RWPE2 (cell line): ENCODE data around the gene DNAH7.

ENCODE experiments used
- ATAC-seq: fragments of 200-7000 bp; cut with Tn5 transposase; 3 replicates; pipeline ENCODE4 v1.9.1; 2021; ENCODE audit warnings: low read depth
- DNase-seq: peaks from one replicate; pipeline ENCODE4 v3.0.0-alpha.2; 2020; ENCODE audit warnings: low spot score
- H3K27ac ChIP-seq: fragments of 450-650 bp; 2 replicates; pipeline ENCODE4 v1.5.1; 2017; ENCODE audit warnings: mild to moderate bottlenecking; ENCODE audit not compliant: poor library complexity, severe bottlenecking
- H3K27me3 ChIP-seq: fragments of 250-450 bp; sonication (Bioruptor Pico); 2 replicates; pipeline ENCODE4 v1.5.1; 2021; ENCODE audit warnings: mild to moderate bottlenecking, moderate library complexity; ENCODE audit not compliant: insufficient read depth, poor library complexity, severe bottlenecking
- H3K36me3 ChIP-seq: fragments of 250-450 bp; sonication (Bioruptor Pico); 2 replicates; pipeline ENCODE4 v1.5.1; 2020; ENCODE audit warnings: low read depth, mild to moderate bottlenecking, moderate library complexity
- H3K4me1 ChIP-seq: fragments of 250-450 bp; sonication (Bioruptor Pico); 2 replicates; pipeline ENCODE4 v1.5.1; 2021; ENCODE audit warnings: mild to moderate bottlenecking, moderate library complexity; ENCODE audit not compliant: insufficient read depth, poor library complexity, severe bottlenecking
- H3K4me3 ChIP-seq: fragments of 250-450 bp; sonication (Bioruptor Pico); 2 replicates; pipeline ENCODE4 v1.5.1; 2021; ENCODE audit warnings: mild to moderate bottlenecking, moderate library complexity; ENCODE audit not compliant: severe bottlenecking
- H3K9me3 ChIP-seq: fragments of 250-450 bp; sonication (Bioruptor Pico); 2 replicates; pipeline ENCODE4 v1.5.1; 2021; ENCODE audit warnings: mild to moderate bottlenecking, moderate library complexity; ENCODE audit not compliant: severe bottlenecking
- CTCF ChIP-seq: fragments of 450-650 bp; IDR thresholded peaks from one replicate; pipeline ENCODE4 v1.5.1; 2017; ENCODE audit warnings: mild to moderate bottlenecking, moderate library complexity; ENCODE audit not compliant: poor library complexity, severe bottlenecking

The DNAH7 gene

GRCh38 chr2:196108604-196109003 lies 40.0 kb upstream of the DNAH7 start:
- Histone ChIP-seq H3K9me3 (no peaks in the 10 kb centered on the region), H3K27ac (no peak overlapping the region), H3K4me3 (no peak overlapping the region), H3K4me1 (peaks cover 13% of the 10 kb centered on the region), H3K27me3 (no peaks in the 10 kb centered on the region), H3K36me3 (no peaks in the 10 kb centered on the region)
- ATAC-seq, result no peak
- DNase-seq, result no peak
- TF ChIP-seq CTCF, result no peak

- H3K27me3 ChIP-seq, result no peaks in the 10 kb centered on the region
- H3K36me3 ChIP-seq, result no peaks in the 10 kb centered on the region
- no peak overlapping the region for H3K4me3 ChIP-seq
- ATAC-seq (no peak), DNase-seq (no peak)
- H3K27ac ChIP-seq, result no peak overlapping the region
- H3K9me3 ChIP-seq, result no peaks in the 10 kb centered on the region
- H3K4me1 ChIP-seq, result no peaks in the 10 kb centered on the region
- TF ChIP-seq CTCF, result no peak
Measured at GRCh38 chr2:196105951-196106350, 37.3 kb upstream of the DNAH7 start.

GRCh38 chr2:196104066-196104465 lies 35.4 kb upstream of the DNAH7 start:
- no peak for TF ChIP-seq CTCF
- DNase-seq (no peak), ATAC-seq (no peak)
- no peaks in the 10 kb centered on the region for H3K36me3 ChIP-seq
- H3K4me1 ChIP-seq, result no peaks in the 10 kb centered on the region
- H3K4me3 ChIP-seq, result no peak overlapping the region
- no peaks in the 10 kb centered on the region for H3K27me3 ChIP-seq
- H3K9me3 ChIP-seq, result no peaks in the 10 kb centered on the region
- H3K27ac ChIP-seq, result no peak overlapping the region

GRCh38 chr2:196103626-196104025 lies 35.0 kb upstream of the DNAH7 start:
- Histone ChIP-seq H3K27ac (no peak overlapping the region), H3K27me3 (no peaks in the 10 kb centered on the region), H3K36me3 (no peaks in the 10 kb centered on the region), H3K4me1 (no peaks in the 10 kb centered on the region), H3K9me3 (no peaks in the 10 kb centered on the region), H3K4me3 (no peak overlapping the region)
- no peak for TF ChIP-seq CTCF
- no peak for ATAC-seq
- DNase-seq, result no peak

- no peak for DNase-seq
- H3K27ac ChIP-seq, result no peak overlapping the region
Measured at GRCh38 chr2:196101325-196101991, 32.8 kb upstream of the DNAH7 start.

More at GRCh38 chr2:196101325-196101991, 32.8 kb upstream of the DNAH7 start:
- no peaks in the 10 kb centered on the region for H3K27me3 ChIP-seq
- no peaks in the 10 kb centered on the region for H3K9me3 ChIP-seq
- no peaks in the 10 kb centered on the region for H3K36me3 ChIP-seq
- TF ChIP-seq CTCF, result no peak
- no peak overlapping the region for H3K4me3 ChIP-seq
- no peak for ATAC-seq
- no peaks in the 10 kb centered on the region for H3K4me1 ChIP-seq
